SU-DHL-6 (cell line): Measurements from ENCODE around the gene ZNF609.

ENCODE experiments used
- CTCF ChIP-seq: fragments of 200-600 bp; sonication (generic); IDR thresholded peaks from one replicate; pipeline ENCODE4 v1.5.1; 2017; ENCODE audit warnings: antibody characterized with exemption, mild to moderate bottlenecking, low read length, moderate library complexity; ENCODE audit not compliant: insufficient read depth, poor library complexity, severe bottlenecking
- EZH2phosphoT487 ChIP-seq: fragments of 200-600 bp; sonication (generic), shearing (Covaris generic); conservative IDR thresholded peaks from 2 replicates; pipeline ENCODE4 v1.6.1; 2018; ENCODE audit warnings: mild to moderate bottlenecking, antibody characterized with exemption, low read length, moderate library complexity, mixed read lengths

DNA sequence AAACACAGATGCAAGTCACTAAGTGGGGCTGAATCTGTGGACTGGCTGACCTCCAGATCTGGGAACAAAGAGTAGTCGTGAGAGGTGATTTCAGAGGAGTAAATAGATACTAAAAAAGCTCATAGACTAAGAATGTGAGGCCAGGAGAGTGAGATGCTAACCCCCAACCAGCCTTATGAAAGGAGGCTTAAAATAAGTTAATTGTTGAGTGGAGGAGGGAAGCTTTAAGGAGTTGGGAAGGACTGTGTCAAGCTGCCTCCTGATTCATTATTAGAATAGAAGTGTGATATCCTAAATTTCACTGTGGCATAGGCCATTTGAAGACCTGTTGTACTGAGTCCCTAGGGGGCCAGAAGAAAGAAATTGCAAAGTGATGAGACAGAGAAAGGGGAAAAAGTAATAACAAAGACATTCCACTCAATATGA, 207.4 kb downstream of the ZNF609 start:
- TF ChIP-seq CTCF = no peak
- no peak for TF ChIP-seq EZH2phosphoT487
